Heart left ventricle (tissue), 13 donors: ENCODE results near the gene CCDC28B.

Experiments
- POLR2A ChIP-seq, 2 donors: fragments of 450-650 bp; IDR thresholded peaks; one replicate each; pipeline ENCODE4 v1.6.1; 2017; ENCODE audit warnings: antibody characterized with exemption in 2 of 2, mild to moderate bottlenecking in 2 of 2, moderate library complexity in 2 of 2
- TF ChIP-seq, protein P1 (sequence below), 12 donors: fragments of 200-600 bp; sonication (generic) in 4 of 12; IDR thresholded peaks; one replicate each; pipeline versions ENCODE4 v1.5.0 to v1.8.0; 2018 to 2022; ENCODE audit warnings: antibody characterized with exemption in 12 of 12, mild to moderate bottlenecking in 5 of 12
- donor health status: ischemic (EF 13 %, LVEDD 7.1; RV severe dilation, severe dysfunction).
- donor health status: DM: no; HTN: yes; CAD: no.
- donor health status: DM: no; HTN: no; CAD: no.
- donor health status: ischemic (EF 25% LVEDD 6.9; RV normal size, moderate dysfunction).
- donor health status: ischemic (EF 25% LVEDD 5.7; RV mildly dilated, moderate dysfunction).
- donor health status: ischemic (EF 35%, LVEDD 5.7; RV mildly dilated, moderate dysfunction).
- donor health status: nonischemic (EF 11% LVEDD 7.7; RV severe dilation, severe dysfunction).
- donor health status: DM: yes; HTN: yes; CAD: no.
- donor health status: PGD.
- donor health status: ischemic (EF 29% LVEDD 5.4; RV normal size, mild dysfunction).
- donor health status: nonischemic (EF 23%, LVEDD 6.1; RV moderate dilation, normal function).

DNA sequence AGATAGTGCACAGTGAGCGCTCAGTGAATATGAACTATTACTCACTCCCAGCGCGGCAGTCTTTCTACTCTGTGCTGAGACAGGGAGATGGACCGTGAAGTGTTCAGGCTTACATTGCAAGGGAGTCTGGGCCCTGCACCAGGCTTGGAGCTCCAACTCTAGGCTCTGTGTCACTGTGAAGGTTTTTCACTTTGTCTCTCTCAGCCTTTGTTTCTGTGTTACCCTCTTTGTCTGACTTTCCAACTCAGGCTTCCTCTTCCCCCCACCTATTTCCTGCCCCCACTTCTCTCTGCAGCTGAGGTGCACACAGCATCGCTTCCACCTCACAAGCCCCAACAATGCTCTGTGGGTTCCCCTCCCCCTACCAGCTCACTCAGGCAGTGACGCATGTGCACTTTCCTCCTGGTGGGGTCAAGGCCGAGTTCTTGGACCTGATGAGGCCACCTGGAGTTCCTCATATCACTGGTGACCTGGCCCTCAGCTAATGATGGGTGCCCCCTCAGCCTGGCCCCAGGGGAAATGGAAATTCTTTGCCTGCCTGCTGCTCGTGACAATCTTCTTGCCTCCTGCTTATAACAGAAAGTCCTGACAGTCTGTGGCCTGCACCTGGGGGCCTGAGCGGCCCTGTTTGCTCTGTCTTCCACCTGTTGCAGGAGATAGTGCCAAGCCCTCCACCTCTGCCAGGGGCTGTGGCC is 49.6 kb downstream of the CCDC28B start:
- TF ChIP-seq, protein P1, sequence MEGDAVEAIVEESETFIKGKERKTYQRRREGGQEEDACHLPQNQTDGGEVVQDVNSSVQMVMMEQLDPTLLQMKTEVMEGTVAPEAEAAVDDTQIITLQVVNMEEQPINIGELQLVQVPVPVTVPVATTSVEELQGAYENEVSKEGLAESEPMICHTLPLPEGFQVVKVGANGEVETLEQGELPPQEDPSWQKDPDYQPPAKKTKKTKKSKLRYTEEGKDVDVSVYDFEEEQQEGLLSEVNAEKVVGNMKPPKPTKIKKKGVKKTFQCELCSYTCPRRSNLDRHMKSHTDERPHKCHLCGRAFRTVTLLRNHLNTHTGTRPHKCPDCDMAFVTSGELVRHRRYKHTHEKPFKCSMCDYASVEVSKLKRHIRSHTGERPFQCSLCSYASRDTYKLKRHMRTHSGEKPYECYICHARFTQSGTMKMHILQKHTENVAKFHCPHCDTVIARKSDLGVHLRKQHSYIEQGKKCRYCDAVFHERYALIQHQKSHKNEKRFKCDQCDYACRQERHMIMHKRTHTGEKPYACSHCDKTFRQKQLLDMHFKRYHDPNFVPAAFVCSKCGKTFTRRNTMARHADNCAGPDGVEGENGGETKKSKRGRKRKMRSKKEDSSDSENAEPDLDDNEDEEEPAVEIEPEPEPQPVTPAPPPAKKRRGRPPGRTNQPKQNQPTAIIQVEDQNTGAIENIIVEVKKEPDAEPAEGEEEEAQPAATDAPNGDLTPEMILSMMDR (IDR thresholded peaks at IDR 0.05) = no peak
- no peak for TF ChIP-seq POLR2A (IDR thresholded peaks at IDR 0.05)
